Activated naive CD8-positive, alpha-beta T cell (primary cell): ENCODE measurements around the gene CCDC33.

Source experiments
- H3K27ac Mint-ChIP-seq: one replicate; pipeline ENCODE4 v1.8.0; 2021; ENCODE audit warnings: mixed read lengths
- H3K27me3 Mint-ChIP-seq: one replicate; pipeline ENCODE4 v1.8.0; 2021; ENCODE audit warnings: mixed read lengths
- H3K36me3 Mint-ChIP-seq: one replicate; pipeline ENCODE4 v1.8.0; 2021; ENCODE audit warnings: mixed read lengths
- H3K4me1 Mint-ChIP-seq: one replicate; pipeline ENCODE4 v1.8.0; 2021; ENCODE audit warnings: low read depth, mixed read lengths
- H3K4me3 Mint-ChIP-seq: one replicate; pipeline ENCODE4 v1.8.0; 2021; ENCODE audit warnings: mild to moderate bottlenecking, mixed read lengths
- H3K9me3 Mint-ChIP-seq: one replicate; pipeline ENCODE4 v1.8.0; 2021; ENCODE audit warnings: low read depth, mixed read lengths

The CCDC33 gene

GRCh38 chr15:74216949-74217348 is 19.2 kb upstream of the CCDC33 start:
- Mint-ChIP-seq H3K4me3 (no peak overlapping the region), H3K9me3 (no peaks in the 10 kb centered on the region), H3K36me3 (no peaks in the 10 kb centered on the region), H3K4me1 (no peaks in the 10 kb centered on the region), H3K27ac (no peak overlapping the region), H3K27me3 (peaks cover 1% of the 10 kb centered on the region)

DNA sequence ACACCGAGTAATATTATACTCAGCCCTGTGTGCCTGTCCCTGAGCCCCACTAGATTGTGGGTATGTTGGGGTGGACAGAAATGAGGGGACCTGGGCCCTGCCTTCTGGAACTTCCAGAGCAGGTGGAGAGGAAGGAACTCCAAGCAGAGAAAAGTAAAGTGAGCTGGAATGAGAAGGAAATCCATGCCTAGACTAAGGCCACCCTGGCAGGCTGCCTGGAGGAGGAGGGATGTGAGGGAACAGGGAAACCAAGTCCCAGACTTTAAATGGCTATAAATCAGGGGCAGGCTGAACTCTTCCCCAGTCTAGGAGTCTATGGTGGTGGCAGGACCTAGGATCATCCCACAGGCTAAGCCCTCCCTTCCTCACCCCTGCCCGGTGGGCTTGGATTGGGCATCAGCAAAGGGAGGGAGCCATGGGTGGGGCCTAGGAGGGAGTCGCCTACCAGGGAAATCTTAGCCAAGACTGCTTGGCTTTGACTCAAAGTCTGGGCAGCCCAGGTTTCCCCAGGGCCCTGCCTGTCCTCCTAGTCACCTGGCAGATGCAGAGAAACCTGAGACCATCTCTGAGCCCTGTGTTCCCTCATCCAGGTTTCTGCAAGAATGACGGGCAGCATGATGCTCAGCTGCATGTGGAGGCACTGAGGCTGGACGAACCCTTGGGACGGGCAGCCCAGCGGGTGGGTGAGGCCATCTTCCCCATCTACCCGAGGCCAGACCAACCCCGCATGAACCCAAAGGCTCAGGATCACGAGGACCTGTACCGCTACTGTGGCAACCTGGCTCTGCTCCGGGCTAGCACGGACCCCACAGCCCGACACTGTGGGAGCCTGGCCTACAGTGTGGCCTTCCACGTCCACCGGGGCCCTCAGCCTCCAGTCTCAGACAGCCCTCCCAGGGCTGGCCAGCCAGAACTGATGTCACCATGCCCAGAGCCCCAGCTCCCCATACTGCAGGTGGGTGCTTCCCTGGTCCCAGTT is 17.9 kb upstream of the CCDC33 start:
- Mint-ChIP-seq H3K27ac (no peak overlapping the region), H3K4me3 (no peak overlapping the region), H3K36me3 (no peaks in the 10 kb centered on the region), H3K9me3 (no peaks in the 10 kb centered on the region), H3K4me1 (peaks cover 5% of the 10 kb centered on the region), H3K27me3 (peaks cover 1% of the 10 kb centered on the region)

- no peak overlapping the region for H3K27ac Mint-ChIP-seq
- H3K36me3 Mint-ChIP-seq: no peaks in the 10 kb centered on the region
- no peak overlapping the region for H3K4me3 Mint-ChIP-seq
- H3K27me3 Mint-ChIP-seq: peaks cover 1% of the 10 kb centered on the region
- H3K9me3 Mint-ChIP-seq: no peaks in the 10 kb centered on the region
- H3K4me1 Mint-ChIP-seq: peaks cover 17% of the 10 kb centered on the region
These were observed 15.5 kb upstream of the CCDC33 start for GRCh38 chr15:74220475-74221248.

DNA sequence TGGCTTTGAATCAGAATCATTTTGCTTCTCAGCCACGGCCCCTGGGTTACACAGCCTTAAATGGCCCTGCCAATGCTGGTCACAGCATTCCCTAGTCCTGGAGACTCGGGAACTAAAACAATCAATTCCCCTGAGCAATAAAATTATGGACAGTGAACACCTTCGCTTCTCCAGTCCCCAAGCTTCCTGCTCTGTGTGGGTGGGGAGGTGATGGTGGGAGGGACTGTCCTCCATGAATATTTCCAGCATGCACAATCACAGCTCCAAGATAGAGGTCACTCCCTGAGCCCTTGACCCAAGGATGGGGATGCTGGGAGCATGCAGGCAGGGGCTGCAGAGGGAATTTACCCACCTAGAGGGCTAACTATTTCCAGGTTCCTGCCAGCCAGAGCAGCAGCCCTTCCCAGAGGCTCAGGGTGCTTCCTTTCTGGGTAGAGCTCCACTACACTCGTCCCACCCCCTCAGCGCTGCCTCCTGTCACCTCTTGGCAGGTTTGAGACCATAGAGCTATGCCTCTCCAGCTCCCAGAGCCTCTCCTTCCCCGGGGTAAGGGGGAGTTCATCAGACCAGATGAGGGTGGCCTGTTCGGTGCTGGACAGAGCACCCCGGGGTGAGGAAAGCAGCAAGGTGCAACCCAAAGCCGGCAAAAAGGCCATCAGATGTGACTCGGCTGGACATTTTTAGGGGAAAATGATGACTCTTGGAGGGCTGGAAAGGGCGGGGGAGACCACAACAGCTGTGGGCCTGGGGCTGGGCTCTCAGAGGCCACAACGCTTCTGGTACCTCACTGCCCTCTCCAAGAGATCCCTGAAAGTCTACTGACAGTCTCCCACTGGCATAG is 14.5 kb upstream of the CCDC33 start:
- Mint-ChIP-seq H3K27me3 (peaks cover 1% of the 10 kb centered on the region), H3K36me3 (no peaks in the 10 kb centered on the region), H3K4me3 (no peak overlapping the region), H3K9me3 (no peaks in the 10 kb centered on the region), H3K27ac (no peak overlapping the region), H3K4me1 (peaks cover 17% of the 10 kb centered on the region)

- peaks cover 1% of the 10 kb centered on the region for H3K27me3 Mint-ChIP-seq
- H3K36me3 Mint-ChIP-seq: no peaks in the 10 kb centered on the region
- peaks cover 17% of the 10 kb centered on the region for H3K4me1 Mint-ChIP-seq
- no peaks in the 10 kb centered on the region for H3K9me3 Mint-ChIP-seq
- H3K27ac Mint-ChIP-seq: no peak overlapping the region
- H3K4me3 Mint-ChIP-seq: no peak overlapping the region
These were observed 13.6 kb upstream of the CCDC33 start for GRCh38 chr15:74222240-74223119.

GRCh38 chr15:74225928-74226327 is 10.2 kb upstream of the CCDC33 start:
- no peaks in the 10 kb centered on the region for H3K9me3 Mint-ChIP-seq
- H3K4me1 Mint-ChIP-seq: peaks cover 17% of the 10 kb centered on the region
- H3K4me3 Mint-ChIP-seq: no peak overlapping the region
- no peaks in the 10 kb centered on the region for H3K36me3 Mint-ChIP-seq
- H3K27ac Mint-ChIP-seq: no peak overlapping the region
- no peaks in the 10 kb centered on the region for H3K27me3 Mint-ChIP-seq

DNA sequence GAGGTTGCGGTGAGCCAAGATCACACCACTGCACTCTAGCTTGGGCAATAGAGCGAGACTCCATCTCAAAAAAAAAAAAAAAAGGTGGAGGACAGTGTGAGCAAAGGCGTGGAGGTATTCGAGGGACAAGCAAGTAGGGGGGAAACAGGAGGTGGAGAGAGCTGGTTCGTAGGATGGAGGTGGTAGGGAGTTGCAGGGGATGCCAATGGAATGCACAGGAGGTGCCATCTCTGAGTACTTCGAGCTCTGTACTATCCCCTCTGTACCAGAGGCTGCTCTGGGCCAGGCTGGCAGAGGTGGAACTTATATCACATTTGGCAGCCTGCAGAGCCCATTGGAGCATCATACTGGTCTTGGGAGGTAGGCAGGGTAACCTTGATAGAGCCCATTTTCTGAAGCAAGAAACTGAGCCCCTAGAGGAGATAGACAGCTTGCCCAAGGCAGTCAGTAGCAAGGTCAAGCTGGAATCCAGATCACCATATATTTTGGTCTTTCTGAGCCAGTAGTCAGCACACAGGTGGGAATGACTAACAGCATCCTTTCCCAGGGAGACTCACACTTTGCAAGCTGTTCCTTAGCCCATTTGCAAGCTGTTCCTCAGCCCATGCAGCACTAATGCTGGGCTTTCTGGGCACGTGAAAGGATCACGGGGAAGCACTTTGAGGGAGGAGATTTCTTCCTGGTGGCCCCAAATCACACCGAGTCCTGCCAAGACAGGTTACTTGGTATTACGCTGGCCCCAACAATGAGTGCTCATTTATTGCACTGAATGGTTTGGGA is 9.2 kb upstream of the CCDC33 start:
- Mint-ChIP-seq H3K36me3 (no peaks in the 10 kb centered on the region), H3K9me3 (no peaks in the 10 kb centered on the region), H3K27me3 (no peaks in the 10 kb centered on the region), H3K4me3 (no peak overlapping the region), H3K4me1 (peaks cover 17% of the 10 kb centered on the region), H3K27ac (no peak overlapping the region)

GRCh38 chr15:74227968-74228722 is 8.0 kb upstream of the CCDC33 start:
- Mint-ChIP-seq H3K36me3 (no peaks in the 10 kb centered on the region), H3K27me3 (no peaks in the 10 kb centered on the region), H3K4me3 (no peak overlapping the region), H3K9me3 (no peaks in the 10 kb centered on the region), H3K27ac (no peak overlapping the region), H3K4me1 (peaks cover 12% of the 10 kb centered on the region)

DNA sequence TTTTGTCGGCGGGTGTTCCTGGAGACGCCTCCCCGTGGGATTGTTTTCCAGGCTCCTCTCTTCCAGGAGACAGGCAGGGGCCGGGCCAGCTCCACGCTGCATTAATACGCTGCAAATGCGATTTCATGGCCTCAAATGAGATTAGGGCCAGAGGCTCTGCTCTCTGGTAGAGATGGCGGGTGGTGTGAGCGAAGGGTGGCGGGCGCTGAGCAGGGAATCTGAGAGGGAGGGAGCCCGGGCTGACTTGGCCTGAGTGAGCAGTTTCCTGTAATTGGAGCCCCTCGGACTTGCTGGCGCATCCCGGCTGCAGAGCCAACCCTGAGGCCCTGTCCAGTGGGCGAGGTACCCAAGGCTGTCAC is 7.4 kb upstream of the CCDC33 start:
- Mint-ChIP-seq H3K9me3 (no peaks in the 10 kb centered on the region), H3K27me3 (no peaks in the 10 kb centered on the region), H3K36me3 (no peaks in the 10 kb centered on the region), H3K4me1 (peaks cover 7% of the 10 kb centered on the region), H3K4me3 (no peak overlapping the region), H3K27ac (no peak overlapping the region)

GRCh38 chr15:74229686-74230085 is 6.4 kb upstream of the CCDC33 start:
- Mint-ChIP-seq H3K4me1 (no peaks in the 10 kb centered on the region), H3K9me3 (no peaks in the 10 kb centered on the region), H3K27ac (no peak overlapping the region), H3K36me3 (no peaks in the 10 kb centered on the region), H3K27me3 (no peaks in the 10 kb centered on the region), H3K4me3 (no peak overlapping the region)

DNA sequence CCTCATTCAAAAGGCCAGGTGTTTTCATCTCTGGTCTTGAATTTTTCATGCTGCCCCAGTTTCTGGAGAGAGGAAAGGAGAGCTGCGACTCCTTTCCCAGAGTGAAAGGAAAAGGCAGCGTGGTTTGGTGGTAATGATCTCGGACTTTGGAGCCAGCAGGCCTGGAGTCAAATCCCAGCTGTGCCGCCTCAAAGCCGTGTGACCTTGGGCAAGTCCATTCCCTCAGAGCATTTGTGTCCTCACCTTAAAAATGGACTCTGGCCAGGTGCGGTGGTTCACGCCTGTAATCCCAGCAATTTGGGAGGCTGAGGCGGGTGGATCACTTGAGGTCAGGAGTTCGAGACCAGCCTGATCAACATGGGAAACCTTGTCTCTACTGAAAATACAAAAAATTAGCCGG is 4.7 kb upstream of the CCDC33 start:
- Mint-ChIP-seq H3K27me3 (no peaks in the 10 kb centered on the region), H3K27ac (no peak overlapping the region), H3K4me3 (no peak overlapping the region), H3K36me3 (no peaks in the 10 kb centered on the region), H3K4me1 (no peaks in the 10 kb centered on the region), H3K9me3 (no peaks in the 10 kb centered on the region)

GRCh38 chr15:74233373-74233772 is 2.8 kb upstream of the CCDC33 start:
- H3K36me3 Mint-ChIP-seq: no peaks in the 10 kb centered on the region
- H3K9me3 Mint-ChIP-seq: no peaks in the 10 kb centered on the region
- H3K4me1 Mint-ChIP-seq: no peaks in the 10 kb centered on the region
- H3K27me3 Mint-ChIP-seq: no peaks in the 10 kb centered on the region
- no peak overlapping the region for H3K27ac Mint-ChIP-seq
- no peak overlapping the region for H3K4me3 Mint-ChIP-seq
